H1 (cell line): ENCODE measurements around the gene XPO1.

ENCODE experiments used
- RFX5 ChIP-seq: IDR thresholded peaks from 2 replicates; pipeline ENCODE4 v1.6.1; 2011; ENCODE audit warnings: low read depth, low read length, improper control_type of control experiment, borderline replicate concordance
- SIN3A ChIP-seq, 2 experiments: IDR thresholded peaks in 1 of 2; conservative IDR thresholded peaks in 1 of 2; 2 replicates each; pipeline ENCODE4 v1.6.1; 2011 to 2012; ENCODE audit warnings: low read length in 2 of 2, improper control_type of control experiment in 1 of 2, low read depth in 1 of 2, mild to moderate bottlenecking in 1 of 2
- SIX5 ChIP-seq: IDR thresholded peaks from 2 replicates; pipeline ENCODE4 v1.6.1; 2011; ENCODE audit warnings: mild to moderate bottlenecking, low read depth, low read length
- TCF12 ChIP-seq: IDR thresholded peaks from 2 replicates; pipeline ENCODE4 v1.6.1; 2011; ENCODE audit warnings: low read depth, mild to moderate bottlenecking, low read length
- ZNF274 ChIP-seq: IDR thresholded peaks from 2 replicates; pipeline ENCODE4 v1.7.0; 2012; ENCODE audit warnings: low read length, borderline replicate concordance; ENCODE audit errors: extremely low read depth

DNA sequence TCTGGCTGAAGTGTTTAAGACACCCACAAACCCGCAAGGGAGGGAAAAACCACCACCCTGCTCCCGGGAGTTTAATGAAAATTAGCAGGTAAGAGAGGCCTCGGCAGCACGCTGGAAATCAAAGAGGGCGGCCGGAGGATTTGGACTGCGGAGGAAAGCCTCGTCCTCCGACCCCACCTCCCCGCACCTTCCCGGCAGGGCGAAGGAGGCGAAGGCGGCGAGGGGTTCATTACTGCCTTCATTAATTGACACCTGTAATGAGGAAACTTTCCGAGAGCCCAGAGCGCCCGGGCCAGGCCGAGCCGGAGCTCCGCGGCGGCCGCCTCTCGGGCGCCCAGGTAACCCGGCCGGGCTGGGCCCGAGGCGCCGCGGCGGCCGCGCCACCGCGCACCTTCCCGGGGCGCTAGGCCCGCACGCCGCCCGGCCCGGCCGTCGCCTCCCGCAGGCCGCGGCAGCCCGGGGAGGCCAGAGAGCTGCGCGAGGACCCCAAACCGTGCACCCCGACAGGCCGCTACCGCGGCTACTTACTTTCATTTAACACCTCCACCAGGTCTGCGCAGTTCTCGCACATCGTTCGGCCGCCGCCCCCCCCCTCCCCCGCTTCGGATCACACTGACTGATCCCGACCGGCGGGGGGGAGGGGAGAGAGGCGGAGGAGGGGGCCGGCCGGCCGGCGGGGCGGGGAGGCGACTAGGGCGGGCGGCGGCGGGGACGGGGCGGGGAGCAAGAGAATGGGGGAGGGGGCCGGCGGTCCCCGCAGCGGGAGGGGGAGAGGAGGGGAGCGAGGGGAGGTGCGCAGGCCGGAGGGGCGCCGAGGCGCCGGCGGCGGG lies 67.8 kb downstream of the XPO1 start:
- TF ChIP-seq ZNF274 (no peak), SIX5 (no peak), RFX5 (no peak), SIN3A (conservative IDR thresholded peaks at IDR 0.05 in 1 of 2, IDR thresholded peaks at IDR 0.05 in 1 of 2; ENCODE audit: low read depth in 1 of 2, low read length in 2 of 2) (0 out of 4 replicates have a peak, but pooled peaks of 1 of the 2 experiments have one; percentile 32), TCF12 (no peak)
